Measurements from ENCODE around the gene SFT2D2.

Gene SFT2D2

GRCh38 chr1:168273575-168273974 lies 47.8 kb downstream of the SFT2D2 start:
- no peak overlapping the region for H3K27ac Mint-ChIP-seq

GRCh38 chr1:168279253-168279652 lies 53.4 kb downstream of the SFT2D2 start:
- Mint-ChIP-seq H3K4me3 (no peak overlapping the region), H3K27me3 (no peaks in the 10 kb centered on the region), H3K4me1 (peaks cover 4% of the 10 kb centered on the region), H3K27ac (no peak overlapping the region), H3K36me3 (peaks cover 25% of the 10 kb centered on the region), H3K9me3 (peaks cover 6% of the 10 kb centered on the region)

More at GRCh38 chr1:168273575-168273974, 47.8 kb downstream of the SFT2D2 start:
- H3K4me1 Mint-ChIP-seq = no peaks in the 10 kb centered on the region
- H3K36me3 Mint-ChIP-seq = peaks cover 15% of the 10 kb centered on the region
- no peaks in the 10 kb centered on the region for H3K27me3 Mint-ChIP-seq
- peaks cover 10% of the 10 kb centered on the region for H3K9me3 Mint-ChIP-seq
- H3K4me3 Mint-ChIP-seq = no peak overlapping the region

- Mint-ChIP-seq H3K36me3 (peaks cover 25% of the 10 kb centered on the region), H3K4me3 (no peak within 1 kb of the TSS), H3K4me1 (peaks cover 12% of the 10 kb centered on the region), H3K27ac (no peak within 1 kb of the TSS), H3K9me3 (peaks cover 6% of the 10 kb centered on the region), H3K27me3 (no peaks in the 10 kb centered on the region)
Measured at GRCh38 chr1:168280296-168280927, 54.6 kb downstream of the SFT2D2 start, which contains the start of gene TBX19. Gene TBX19 (plus strand): TSS chr1:168280877. CDS start chr1:168281091, 214 bp downstream.

GRCh38 chr1:168281603-168282325 lies 56.0 kb downstream of the SFT2D2 start:
- peaks cover 6% of the 10 kb centered on the region for H3K9me3 Mint-ChIP-seq
- H3K27me3 Mint-ChIP-seq = no peaks in the 10 kb centered on the region
- H3K4me3 Mint-ChIP-seq = no peak overlapping the region
- H3K27ac Mint-ChIP-seq = no peak overlapping the region
- peaks cover 22% of the 10 kb centered on the region for H3K4me1 Mint-ChIP-seq
- peaks cover 22% of the 10 kb centered on the region for H3K36me3 Mint-ChIP-seq

- peaks cover 29% of the 10 kb centered on the region for H3K4me1 Mint-ChIP-seq
- no peak overlapping the region for H3K4me3 Mint-ChIP-seq
- H3K27ac Mint-ChIP-seq = no peak overlapping the region
- peaks cover 4% of the 10 kb centered on the region for H3K36me3 Mint-ChIP-seq
- H3K27me3 Mint-ChIP-seq = no peaks in the 10 kb centered on the region
- H3K9me3 Mint-ChIP-seq = no peaks in the 10 kb centered on the region
Measured at GRCh38 chr1:168285521-168285790, 59.7 kb downstream of the SFT2D2 start.

- Mint-ChIP-seq H3K27ac (no peak overlapping the region), H3K9me3 (no peaks in the 10 kb centered on the region), H3K4me3 (no peak overlapping the region), H3K36me3 (peaks cover 4% of the 10 kb centered on the region), H3K27me3 (no peaks in the 10 kb centered on the region), H3K4me1 (peaks cover 29% of the 10 kb centered on the region)
Measured at GRCh38 chr1:168285971-168286927, 60.4 kb downstream of the SFT2D2 start.

GRCh38 chr1:168287237-168287664 lies 61.4 kb downstream of the SFT2D2 start:
- Mint-ChIP-seq H3K27ac (no peak overlapping the region), H3K9me3 (no peaks in the 10 kb centered on the region), H3K4me3 (no peak overlapping the region), H3K36me3 (peaks cover 4% of the 10 kb centered on the region), H3K27me3 (no peaks in the 10 kb centered on the region), H3K4me1 (peaks cover 29% of the 10 kb centered on the region)

GRCh38 chr1:168288311-168289052 lies 62.7 kb downstream of the SFT2D2 start:
- H3K27me3 Mint-ChIP-seq = no peaks in the 10 kb centered on the region
- H3K9me3 Mint-ChIP-seq = no peaks in the 10 kb centered on the region
- H3K27ac Mint-ChIP-seq = no peak overlapping the region
- no peak overlapping the region for H3K4me3 Mint-ChIP-seq
- H3K36me3 Mint-ChIP-seq = peaks cover 2% of the 10 kb centered on the region
- H3K4me1 Mint-ChIP-seq = peaks cover 28% of the 10 kb centered on the region

GRCh38 chr1:168291222-168291837 lies 65.5 kb downstream of the SFT2D2 start:
- Mint-ChIP-seq H3K4me3 (no peak overlapping the region), H3K4me1 (peaks cover 12% of the 10 kb centered on the region), H3K27me3 (no peaks in the 10 kb centered on the region), H3K27ac (no peak overlapping the region), H3K36me3 (peaks cover 2% of the 10 kb centered on the region), H3K9me3 (no peaks in the 10 kb centered on the region)

- Mint-ChIP-seq H3K27ac (no peak overlapping the region), H3K4me1 (no peaks in the 10 kb centered on the region), H3K4me3 (no peak overlapping the region), H3K36me3 (peaks cover 2% of the 10 kb centered on the region), H3K9me3 (no peaks in the 10 kb centered on the region), H3K27me3 (no peaks in the 10 kb centered on the region)
Measured at GRCh38 chr1:168293356-168293755, 67.6 kb downstream of the SFT2D2 start.

- H3K4me1 Mint-ChIP-seq = no peaks in the 10 kb centered on the region
- H3K4me3 Mint-ChIP-seq = no peak overlapping the region
- no peak overlapping the region for H3K27ac Mint-ChIP-seq
- H3K27me3 Mint-ChIP-seq = no peaks in the 10 kb centered on the region
- peaks cover 3% of the 10 kb centered on the region for H3K36me3 Mint-ChIP-seq
- H3K9me3 Mint-ChIP-seq = no peaks in the 10 kb centered on the region
Measured at GRCh38 chr1:168295411-168296114, 69.8 kb downstream of the SFT2D2 start.

GRCh38 chr1:168297019-168297730 lies 71.4 kb downstream of the SFT2D2 start:
- Mint-ChIP-seq H3K4me1 (no peaks in the 10 kb centered on the region), H3K36me3 (peaks cover 6% of the 10 kb centered on the region), H3K27ac (no peak overlapping the region), H3K4me3 (no peak overlapping the region), H3K27me3 (no peaks in the 10 kb centered on the region), H3K9me3 (no peaks in the 10 kb centered on the region)

GRCh38 chr1:168298446-168298845 lies 72.6 kb downstream of the SFT2D2 start:
- H3K9me3 Mint-ChIP-seq = no peaks in the 10 kb centered on the region
- H3K4me1 Mint-ChIP-seq = no peaks in the 10 kb centered on the region
- no peak overlapping the region for H3K4me3 Mint-ChIP-seq
- no peaks in the 10 kb centered on the region for H3K27me3 Mint-ChIP-seq
- peaks cover 6% of the 10 kb centered on the region for H3K36me3 Mint-ChIP-seq
- no peak overlapping the region for H3K27ac Mint-ChIP-seq

GRCh38 chr1:168300626-168301025 lies 74.8 kb downstream of the SFT2D2 start:
- no peaks in the 10 kb centered on the region for H3K9me3 Mint-ChIP-seq
- H3K4me1 Mint-ChIP-seq = no peaks in the 10 kb centered on the region
- H3K36me3 Mint-ChIP-seq = peaks cover 6% of the 10 kb centered on the region
- H3K27ac Mint-ChIP-seq = no peak overlapping the region
- H3K27me3 Mint-ChIP-seq = no peaks in the 10 kb centered on the region
- no peak overlapping the region for H3K4me3 Mint-ChIP-seq

All from activated naive CD4-positive, alpha-beta T cell treated with anti-CD3 and anti-CD28 coated beads, Interleukin-2, amount 50 U/mL, for 24 hours (primary cell).